Fibroblast of the aortic adventitia (primary cell): ENCODE results near the gene SCN2A. TPM values are rescaled to one million over a fixed set of nuclear protein-coding genes. Genes with fewer than 3 reads are reported as not detected.

Source experiments
- DNase-seq: peaks from one replicate; pipeline ENCODE4 v3.0.0-alpha.2; 2010; ENCODE audit warnings: low read depth
- H3K4me3 ChIP-seq: 2 replicates; pipeline ENCODE4 v1.5.1; 2011; ENCODE audit warnings: low read depth, mild to moderate bottlenecking, control low read depth, low read length, moderate library complexity
- CTCF ChIP-seq: IDR thresholded peaks from 2 replicates; pipeline ENCODE4 v1.5.1; 2011; ENCODE audit warnings: mild to moderate bottlenecking, low read length, control low read depth, inconsistent platforms; ENCODE audit not compliant: insufficient read depth
- total RNA-seq: library from RNA; depleted of rRNA; stranded (reverse); fragments of >200 nt; gene quantifications from 2 replicates; pipeline ENCODE4 v1.2.3, GENCODE V29; 2012; ENCODE audit warnings: low replicate concordance

Gene SCN2A
- total RNA-seq, 1 donor, result 16.7 TPM

- TF ChIP-seq CTCF, result no peak
- H3K4me3 ChIP-seq, result no peak overlapping the region
- no peak for DNase-seq
Observed at GRCh38 chr2:165420231-165420630, 181.0 kb downstream of the SCN2A start.

- TF ChIP-seq CTCF, result no peak
- DNase-seq, result no peak
- no peak overlapping the region for H3K4me3 ChIP-seq
Observed at GRCh38 chr2:165423081-165423480, 183.9 kb downstream of the SCN2A start.

GRCh38 chr2:165425556-165425955, 186.3 kb downstream of the SCN2A start:
- TF ChIP-seq CTCF, result no peak
- no peak for DNase-seq
- H3K4me3 ChIP-seq, result no peak overlapping the region

- H3K4me3 ChIP-seq, result no peak overlapping the region
- no peak for TF ChIP-seq CTCF
Observed at GRCh38 chr2:165427686-165428085, 188.5 kb downstream of the SCN2A start.

GRCh38 chr2:165428926-165429325, 189.7 kb downstream of the SCN2A start:
- DNase-seq, result no peak
- no peak for TF ChIP-seq CTCF
- no peak overlapping the region for H3K4me3 ChIP-seq

More at GRCh38 chr2:165427686-165428085, 188.5 kb downstream of the SCN2A start:
- DNase-seq, result no peak

- no peak for DNase-seq
- TF ChIP-seq CTCF, result no peak
- no peak overlapping the region for H3K4me3 ChIP-seq
Observed at GRCh38 chr2:165431014-165431413, 191.8 kb downstream of the SCN2A start.

- DNase-seq, result no peak
- no peak overlapping the region for H3K4me3 ChIP-seq
- TF ChIP-seq CTCF, result no peak
Observed at GRCh38 chr2:165432234-165432966, 193.2 kb downstream of the SCN2A start.
